ENCODE results near the gene PHACTR1.

The PHACTR1 gene

GRCh38 chr6:12851123-12851695 is 134.6 kb downstream of the PHACTR1 start:
- no peak for DNase-seq

GRCh38 chr6:12861603-12862002 is 145.0 kb downstream of the PHACTR1 start:
- no peak for DNase-seq

GRCh38 chr6:12865117-12865516 is 148.6 kb downstream of the PHACTR1 start:
- no peak for DNase-seq

- no peak for DNase-seq
Observed at GRCh38 chr6:12865671-12866181, 149.2 kb downstream of the PHACTR1 start.

GRCh38 chr6:12866422-12867029 is 150.0 kb downstream of the PHACTR1 start:
- DNase-seq: no peak

- DNase-seq: peak; percentile 49
Observed at GRCh38 chr6:12869816-12870432, 153.4 kb downstream of the PHACTR1 start.

GRCh38 chr6:12873691-12874090 is 157.1 kb downstream of the PHACTR1 start:
- no peak for DNase-seq

- no peak for DNase-seq
Observed at GRCh38 chr6:12875051-12875450, 158.5 kb downstream of the PHACTR1 start.

GRCh38 chr6:12878741-12879140 is 162.2 kb downstream of the PHACTR1 start:
- DNase-seq: no peak

GRCh38 chr6:12882761-12883290 is 166.3 kb downstream of the PHACTR1 start:
- DNase-seq: no peak

- no peak for DNase-seq
Observed at GRCh38 chr6:12884983-12885382, 168.4 kb downstream of the PHACTR1 start.

- no peak for DNase-seq
Observed at GRCh38 chr6:12886961-12887775, 170.6 kb downstream of the PHACTR1 start.

GRCh38 chr6:12890171-12890790 is 173.7 kb downstream of the PHACTR1 start:
- peak; percentile 6 for DNase-seq

GRCh38 chr6:12891595-12891994 is 175.0 kb downstream of the PHACTR1 start:
- DNase-seq: no peak

GRCh38 chr6:12892151-12892550 is 175.6 kb downstream of the PHACTR1 start:
- DNase-seq: no peak

GRCh38 chr6:12893036-12893435 is 176.5 kb downstream of the PHACTR1 start:
- DNase-seq: no peak

- DNase-seq: no peak
Observed at GRCh38 chr6:12895721-12896120, 179.2 kb downstream of the PHACTR1 start.

- DNase-seq: no peak
Observed at GRCh38 chr6:12896208-12896733, 179.7 kb downstream of the PHACTR1 start.

- no peak for DNase-seq
Observed at GRCh38 chr6:12898603-12899002, 182.0 kb downstream of the PHACTR1 start.

GRCh38 chr6:12899046-12899833 is 182.7 kb downstream of the PHACTR1 start:
- no peak for DNase-seq

- no peak for DNase-seq
Observed at GRCh38 chr6:12903246-12903645, 186.7 kb downstream of the PHACTR1 start.

- no peak for DNase-seq
Observed at GRCh38 chr6:12909833-12910232, 193.3 kb downstream of the PHACTR1 start.
